Fibroblast of gingiva (primary cell): ENCODE data around the gene PKD1L1.
"Not testable (repeated sequence)": the region's sequence is repeated elsewhere in the genome, so short reads cannot be mapped to it uniquely, and the experiment has no call there.

ENCODE experiments used
- DNase-seq: peaks from one replicate; pipeline ENCODE4 v3.0.0-alpha.2; 2011; ENCODE audit warnings: low read depth

The PKD1L1 gene

GRCh38 chr7:47794016-47794415 lies 154.2 kb downstream of the PKD1L1 start:
- no peak for DNase-seq

- DNase-seq: not testable (repeated sequence)
These were observed 155.1 kb downstream of the PKD1L1 start for GRCh38 chr7:47793186-47793585.

DNA sequence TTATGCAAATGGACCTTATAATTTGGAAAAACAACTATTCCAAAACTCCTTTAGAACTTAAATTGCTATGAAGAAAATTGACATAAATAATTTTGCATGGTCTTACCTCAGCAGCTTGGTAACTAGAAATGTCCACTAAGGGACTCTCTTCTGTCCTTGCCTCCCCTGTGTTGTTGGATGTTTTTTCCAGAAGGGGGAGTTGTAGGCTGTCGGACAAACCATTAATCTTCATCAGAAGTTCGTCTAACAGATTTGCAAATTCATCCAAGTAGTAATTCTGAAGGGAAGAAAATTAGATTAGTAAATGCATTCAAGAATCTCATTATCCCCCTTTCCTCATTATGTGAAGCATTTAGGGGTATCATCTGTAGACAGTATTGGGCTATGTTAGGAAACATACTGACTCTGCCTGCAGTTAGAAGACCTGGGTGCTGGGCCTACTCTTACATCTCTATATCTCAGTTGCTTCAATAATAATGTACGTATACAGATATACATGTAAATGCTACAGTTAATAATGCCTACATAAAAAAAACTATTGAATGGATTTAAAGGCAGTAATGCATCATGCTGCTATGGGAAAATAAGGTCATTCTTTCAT lies 155.6 kb downstream of the PKD1L1 start:
- DNase-seq: peak; percentile 34

DNA sequence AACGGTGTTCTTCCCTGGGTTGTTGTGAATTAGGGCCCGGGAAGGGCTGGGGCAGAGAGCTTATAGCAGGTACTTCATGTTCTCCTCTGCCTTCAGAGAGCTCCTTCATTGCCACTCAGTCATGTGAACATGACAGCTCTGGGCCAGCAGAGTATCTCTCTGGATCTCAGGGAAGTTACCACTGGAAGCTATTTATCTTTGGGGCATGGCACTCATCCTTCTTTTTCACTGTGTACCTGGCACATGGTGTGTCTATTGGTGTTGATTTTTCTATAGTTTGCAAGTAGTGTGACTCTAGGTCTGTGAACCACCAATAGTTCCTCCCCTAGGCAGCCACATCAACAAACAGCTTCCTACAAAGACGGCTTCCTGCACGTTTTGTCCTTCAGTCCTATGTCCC lies 156.6 kb downstream of the PKD1L1 start:
- DNase-seq: no peak

GRCh38 chr7:47788083-47788482 lies 160.2 kb downstream of the PKD1L1 start:
- DNase-seq: no peak

- no peak for DNase-seq
These were observed 160.8 kb downstream of the PKD1L1 start for GRCh38 chr7:47787249-47788069.

GRCh38 chr7:47786557-47787248 lies 161.6 kb downstream of the PKD1L1 start:
- DNase-seq: peak; percentile 96

DNA sequence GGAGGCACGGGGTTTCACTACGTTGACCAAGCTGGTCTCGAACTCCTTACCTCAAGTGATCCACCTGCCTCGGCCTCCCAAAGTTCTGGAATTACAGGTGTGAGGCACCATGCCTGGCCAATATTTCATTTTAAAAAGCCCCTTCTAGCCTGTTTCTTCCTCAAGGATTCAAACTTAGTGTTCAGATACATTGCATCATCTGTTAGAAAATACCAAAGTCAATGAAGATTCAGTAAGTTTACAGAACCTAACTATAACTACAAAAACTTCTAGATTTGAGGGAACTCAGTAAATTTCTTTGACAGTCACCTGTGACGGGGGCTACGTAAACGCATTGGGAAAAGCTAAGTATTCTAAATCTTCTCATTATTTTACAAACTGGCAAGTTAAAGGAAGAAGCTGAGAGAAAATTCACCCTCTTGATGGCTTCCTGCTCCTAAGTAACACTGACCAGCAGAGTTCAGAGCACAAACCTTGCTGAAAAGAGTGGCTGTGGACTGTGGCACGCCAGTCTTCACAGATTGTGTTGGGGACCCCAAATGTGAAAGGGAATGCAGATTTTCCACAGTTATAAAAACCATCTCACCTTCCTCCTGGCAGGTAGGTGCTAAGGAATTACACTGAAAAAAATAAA lies 162.2 kb downstream of the PKD1L1 start:
- DNase-seq: no peak

DNA sequence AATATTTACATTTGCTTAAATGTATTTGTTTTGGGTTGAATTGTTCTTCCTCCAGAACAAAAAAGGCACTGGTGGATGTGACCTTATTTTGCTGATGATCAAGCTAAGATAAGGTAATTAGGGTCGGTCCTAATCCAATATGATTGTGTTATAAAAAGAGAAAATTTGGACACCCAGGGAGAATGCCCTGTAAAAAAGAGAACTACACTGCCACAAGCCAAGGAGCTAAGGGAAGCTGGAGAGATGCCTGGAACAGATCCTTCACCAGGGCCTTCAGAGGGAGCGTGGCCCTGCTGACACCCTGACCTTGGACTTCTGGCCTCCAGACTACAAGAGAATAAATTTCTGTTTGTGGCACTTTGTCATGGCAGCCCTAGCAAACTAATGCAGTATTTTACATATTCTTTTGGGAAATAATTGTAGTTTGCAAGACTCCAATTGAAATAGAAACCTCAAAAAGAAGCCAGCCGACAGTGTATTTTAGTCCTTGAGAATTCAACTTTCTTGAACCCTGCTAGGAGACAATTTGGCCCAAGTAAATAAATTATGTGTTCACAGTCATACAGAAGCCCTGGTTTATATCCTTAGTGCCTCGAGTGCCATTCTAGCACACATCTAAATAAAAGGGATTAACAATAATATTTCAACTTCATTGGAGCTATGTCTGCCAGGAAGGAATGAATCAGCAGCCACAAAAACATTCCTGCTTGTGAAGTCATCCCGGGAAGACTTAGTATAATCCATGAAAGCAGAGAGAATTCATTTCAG lies 164.6 kb downstream of the PKD1L1 start:
- peak; percentile 91 for DNase-seq

DNA sequence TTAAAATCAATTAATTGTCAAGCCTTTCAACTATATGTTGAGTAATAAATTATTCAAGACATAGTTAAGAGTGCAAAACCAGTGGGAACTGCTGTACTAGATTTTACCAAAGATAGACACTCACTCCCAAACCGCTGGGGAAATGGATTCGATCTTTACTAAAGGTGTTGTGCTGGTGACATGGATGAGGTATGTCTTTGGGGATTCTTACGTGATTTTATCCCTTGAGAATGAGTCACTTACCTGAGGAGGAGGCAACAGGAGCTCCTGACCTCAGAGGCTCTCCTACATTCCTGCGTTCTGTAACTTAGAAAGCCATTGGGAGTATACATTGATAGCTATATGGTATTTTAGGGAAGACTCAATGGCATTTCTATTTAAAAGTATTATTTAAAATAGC lies 165.5 kb downstream of the PKD1L1 start:
- no peak for DNase-seq

GRCh38 chr7:47782022-47782421 lies 166.2 kb downstream of the PKD1L1 start:
- peak; percentile 44 for DNase-seq

- no peak for DNase-seq
These were observed 167.7 kb downstream of the PKD1L1 start for GRCh38 chr7:47780555-47780954.

DNA sequence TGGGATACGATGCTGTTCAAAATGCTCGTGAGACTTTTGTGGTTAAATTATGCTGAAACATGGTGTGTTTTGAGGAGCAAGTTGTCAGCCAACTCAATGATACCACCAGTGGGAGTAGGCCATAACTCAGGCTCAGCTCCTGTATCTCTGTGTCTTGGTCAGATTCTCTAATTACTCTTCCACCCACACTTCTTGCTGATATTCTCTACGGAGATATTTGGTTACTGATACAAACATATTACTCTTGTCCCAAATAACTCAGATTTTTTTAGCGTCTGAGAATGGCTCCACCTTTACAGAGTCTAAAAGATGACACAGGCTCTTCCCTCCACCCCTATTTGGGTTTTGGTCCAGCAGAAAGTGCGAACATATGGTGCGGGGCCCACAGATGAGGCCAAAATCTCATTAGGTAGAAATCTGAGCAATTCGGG lies 168.9 kb downstream of the PKD1L1 start:
- no peak for DNase-seq

DNA sequence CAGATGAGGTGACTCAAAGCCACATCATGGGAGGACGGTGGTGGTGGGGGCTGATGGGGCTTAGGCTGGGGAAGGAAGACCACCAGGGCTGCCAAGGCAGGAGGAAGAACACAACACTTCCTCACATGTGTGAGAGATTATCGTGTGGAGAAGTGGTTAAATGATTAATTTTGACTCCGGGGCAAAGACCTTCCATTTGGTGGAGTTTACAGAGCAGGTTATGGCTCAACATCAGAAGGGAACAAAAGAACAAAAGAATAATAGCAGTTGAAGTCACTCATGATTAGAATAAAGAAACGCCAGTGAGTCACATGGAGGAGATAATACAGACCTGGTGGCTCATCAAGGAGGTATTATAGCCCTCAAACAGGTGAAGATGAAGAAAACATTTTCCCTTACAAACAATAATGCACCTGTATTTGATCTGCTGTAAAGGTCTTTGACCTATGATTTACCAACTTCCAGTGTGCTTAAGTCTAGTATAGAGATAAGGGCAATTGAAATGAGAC lies 170.1 kb downstream of the PKD1L1 start:
- no peak for DNase-seq

DNA sequence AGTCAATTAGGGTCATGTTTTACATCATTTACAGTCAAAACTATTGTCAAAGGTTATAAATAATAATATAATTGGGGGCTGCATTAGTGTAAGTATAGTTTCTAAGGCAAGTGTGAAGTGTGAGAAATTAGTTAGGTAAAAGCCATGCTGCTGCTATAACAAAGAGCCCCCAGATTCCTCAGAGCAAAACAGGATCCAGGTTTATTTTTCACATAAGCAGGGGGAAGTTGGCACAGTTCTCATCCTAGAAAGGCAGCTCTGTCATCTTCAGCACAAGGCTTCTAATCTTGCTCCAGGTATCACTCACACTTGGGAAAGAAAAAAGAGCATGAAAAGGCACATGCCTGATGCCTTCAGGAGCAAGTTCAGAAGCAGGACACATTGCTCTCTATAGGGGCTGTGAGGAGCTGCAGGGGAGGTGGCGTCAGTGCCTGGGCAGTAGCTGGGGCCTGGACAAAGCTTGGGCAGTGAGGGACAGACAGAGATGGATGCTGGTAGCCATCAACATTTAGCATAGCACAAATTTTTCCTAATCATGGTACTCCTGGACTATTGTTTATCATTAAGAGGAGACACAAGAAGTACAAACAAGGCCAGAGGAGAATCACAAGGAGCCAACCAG lies 170.6 kb downstream of the PKD1L1 start:
- no peak for DNase-seq

DNA sequence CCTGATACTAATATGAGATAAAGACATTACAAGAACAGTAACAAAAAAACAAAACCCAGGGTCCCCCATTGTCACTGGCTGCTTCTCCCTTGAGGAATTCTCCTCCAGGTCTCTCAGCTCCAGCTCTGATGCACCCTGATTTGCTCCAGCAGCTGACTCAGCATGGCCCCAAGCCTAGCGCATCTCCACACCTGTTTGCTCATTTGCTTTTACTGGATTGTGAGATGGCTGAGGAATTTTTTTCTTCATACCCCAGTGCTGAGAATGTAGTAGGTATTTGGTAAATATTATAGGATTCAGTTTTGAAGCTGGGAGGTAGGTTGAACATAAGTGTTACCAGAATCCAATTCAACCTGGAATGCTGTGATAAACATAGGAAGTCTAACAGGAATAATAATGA lies 171.9 kb downstream of the PKD1L1 start:
- no peak for DNase-seq

- DNase-seq: no peak
These were observed 173.0 kb downstream of the PKD1L1 start for GRCh38 chr7:47775238-47775637.

DNA sequence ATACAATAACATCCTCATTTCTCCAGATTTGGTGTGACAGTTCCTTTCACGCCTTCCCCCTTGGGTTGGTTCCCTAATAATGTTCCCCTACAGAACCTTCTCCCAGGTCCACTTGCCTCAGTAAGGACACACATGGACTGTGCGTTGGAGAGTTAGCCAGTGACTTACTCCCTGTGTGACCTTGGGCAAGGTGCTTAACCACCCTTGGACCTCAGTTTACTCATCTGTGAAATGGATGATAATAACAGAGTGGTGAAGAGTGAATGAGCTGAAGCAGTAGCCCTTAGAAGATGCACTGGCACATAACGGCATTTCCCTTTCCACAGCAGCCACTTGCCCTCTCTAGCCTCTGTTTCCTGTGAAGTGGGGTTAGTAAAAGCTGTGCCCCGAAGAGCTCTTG lies 175.8 kb downstream of the PKD1L1 start:
- no peak for DNase-seq

DNA sequence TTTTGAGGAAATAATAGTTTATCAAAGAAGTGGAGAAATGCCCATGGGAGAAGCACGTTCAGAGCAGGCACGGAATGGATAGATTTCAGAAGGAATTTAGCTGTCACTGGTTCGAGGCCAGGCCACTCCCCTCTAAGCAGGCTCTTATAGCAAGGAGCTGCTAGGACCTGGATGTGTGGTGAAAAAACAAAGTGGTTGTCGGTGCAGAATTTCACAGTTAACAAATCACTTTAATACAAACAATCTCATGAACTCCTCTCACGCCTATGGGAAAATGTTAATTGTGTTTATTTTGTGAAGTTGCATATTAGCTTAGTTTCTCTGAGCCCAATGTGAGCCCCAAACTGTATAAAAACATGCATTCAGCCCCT lies 176.3 kb downstream of the PKD1L1 start:
- DNase-seq: peak; percentile 65

DNA sequence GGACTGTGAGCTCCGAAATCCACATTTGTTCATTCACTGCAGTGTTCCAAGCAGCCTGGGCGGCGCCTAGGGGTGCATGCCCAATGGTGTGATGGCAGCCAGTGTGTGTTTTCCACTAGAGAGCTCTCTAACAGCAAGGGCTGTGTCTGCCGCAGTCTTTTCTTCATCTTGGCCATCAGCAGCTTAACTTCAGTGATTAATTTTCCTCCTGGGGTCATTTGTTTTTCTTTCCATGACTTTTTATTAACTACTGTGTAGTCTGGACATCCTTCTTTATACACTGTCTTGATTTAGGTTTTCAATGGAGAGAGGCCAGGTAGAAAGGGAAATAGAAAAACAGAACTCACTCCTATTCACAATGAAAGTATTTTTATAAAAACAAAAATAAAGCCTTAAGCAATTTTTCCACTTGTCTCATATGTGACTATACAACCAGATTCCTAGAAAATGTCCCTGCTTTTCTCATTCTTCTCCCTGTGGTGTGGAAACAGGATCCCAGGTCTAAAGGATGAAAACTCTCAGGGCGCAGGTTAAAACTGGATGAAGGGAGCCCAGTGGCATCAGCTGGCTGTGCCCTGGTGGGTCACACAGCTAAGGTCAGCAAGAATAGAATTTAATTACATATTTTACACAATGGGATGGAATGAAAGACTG lies 176.8 kb downstream of the PKD1L1 start:
- DNase-seq: peak; percentile 53

GRCh38 chr7:47766126-47766525 lies 182.1 kb downstream of the PKD1L1 start:
- DNase-seq: no peak
